ENCODE measurements around the gene MTA1.

The MTA1 gene

GRCh38 chr14:105456736-105457617 lies 37.4 kb downstream of the MTA1 start:
- no peak overlapping the region for H3K4me3 ChIP-seq (ENCODE audit: low read length)
- H3K36me3 ChIP-seq (ENCODE audit: control insufficient read depth, insufficient read depth, low read length) = no peaks in the 10 kb centered on the region
- H3K9ac ChIP-seq (ENCODE audit: low read length) = no peak overlapping the region
- no peaks in the 10 kb centered on the region for H3K4me1 ChIP-seq (ENCODE audit: control insufficient read depth, insufficient read depth, low read length)
- H3K9me3 ChIP-seq (ENCODE audit: control insufficient read depth, low read length) = no peaks in the 10 kb centered on the region
- H3K27me3 ChIP-seq (ENCODE audit: control insufficient read depth, insufficient read depth, low read length) = no peaks in the 10 kb centered on the region

GRCh38 chr14:105458010-105458409 lies 38.4 kb downstream of the MTA1 start:
- Histone ChIP-seq H3K27me3 (ENCODE audit: control insufficient read depth, insufficient read depth, low read length) (no peaks in the 10 kb centered on the region), H3K9ac (ENCODE audit: low read length) (no peak overlapping the region), H3K4me3 (ENCODE audit: low read length) (no peak overlapping the region), H3K36me3 (ENCODE audit: control insufficient read depth, insufficient read depth, low read length) (no peaks in the 10 kb centered on the region), H3K9me3 (ENCODE audit: control insufficient read depth, low read length) (no peaks in the 10 kb centered on the region), H3K4me1 (ENCODE audit: control insufficient read depth, insufficient read depth, low read length) (no peaks in the 10 kb centered on the region)

DNA sequence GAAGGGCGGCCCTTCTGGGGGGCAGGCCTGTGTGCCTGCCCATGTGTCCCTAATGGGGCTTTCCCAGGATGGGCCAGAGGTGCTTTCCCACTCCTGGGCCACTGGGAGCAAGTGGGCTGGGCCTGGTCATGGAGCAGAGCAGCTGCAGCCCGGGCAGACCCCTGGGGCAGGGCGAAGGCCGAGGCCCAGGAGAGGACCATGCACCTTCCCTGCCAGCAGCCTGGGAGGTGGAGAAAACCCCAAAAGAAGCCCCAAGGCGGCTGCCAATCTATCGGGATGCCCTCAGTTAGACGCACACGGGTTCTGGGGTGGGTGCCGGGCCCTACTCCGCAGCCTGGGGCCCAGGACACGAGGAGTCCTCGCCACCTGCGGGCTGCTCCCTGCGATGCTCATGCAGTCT lies 38.9 kb downstream of the MTA1 start:
- Histone ChIP-seq H3K9ac (ENCODE audit: low read length) (no peak overlapping the region), H3K4me1 (ENCODE audit: control insufficient read depth, insufficient read depth, low read length) (no peaks in the 10 kb centered on the region), H3K9me3 (ENCODE audit: control insufficient read depth, low read length) (no peaks in the 10 kb centered on the region), H3K27me3 (ENCODE audit: control insufficient read depth, insufficient read depth, low read length) (no peaks in the 10 kb centered on the region), H3K4me3 (ENCODE audit: low read length) (no peak overlapping the region), H3K36me3 (ENCODE audit: control insufficient read depth, insufficient read depth, low read length) (no peaks in the 10 kb centered on the region)

- H3K9me3 ChIP-seq (ENCODE audit: control insufficient read depth, low read length) = no peaks in the 10 kb centered on the region
- H3K27me3 ChIP-seq (ENCODE audit: control insufficient read depth, insufficient read depth, low read length) = no peaks in the 10 kb centered on the region
- H3K4me1 ChIP-seq (ENCODE audit: control insufficient read depth, insufficient read depth, low read length) = no peaks in the 10 kb centered on the region
- no peak overlapping the region for H3K4me3 ChIP-seq (ENCODE audit: low read length)
- no peaks in the 10 kb centered on the region for H3K36me3 ChIP-seq (ENCODE audit: control insufficient read depth, insufficient read depth, low read length)
- no peak overlapping the region for H3K9ac ChIP-seq (ENCODE audit: low read length)
These were observed 40.5 kb downstream of the MTA1 start for GRCh38 chr14:105460116-105460515.

GRCh38 chr14:105460616-105461015 lies 41.0 kb downstream of the MTA1 start:
- no peaks in the 10 kb centered on the region for H3K4me1 ChIP-seq (ENCODE audit: control insufficient read depth, insufficient read depth, low read length)
- no peaks in the 10 kb centered on the region for H3K9me3 ChIP-seq (ENCODE audit: control insufficient read depth, low read length)
- H3K4me3 ChIP-seq (ENCODE audit: low read length) = no peak overlapping the region
- H3K27me3 ChIP-seq (ENCODE audit: control insufficient read depth, insufficient read depth, low read length) = no peaks in the 10 kb centered on the region
- H3K36me3 ChIP-seq (ENCODE audit: control insufficient read depth, insufficient read depth, low read length) = no peaks in the 10 kb centered on the region
- no peak overlapping the region for H3K9ac ChIP-seq (ENCODE audit: low read length)

DNA sequence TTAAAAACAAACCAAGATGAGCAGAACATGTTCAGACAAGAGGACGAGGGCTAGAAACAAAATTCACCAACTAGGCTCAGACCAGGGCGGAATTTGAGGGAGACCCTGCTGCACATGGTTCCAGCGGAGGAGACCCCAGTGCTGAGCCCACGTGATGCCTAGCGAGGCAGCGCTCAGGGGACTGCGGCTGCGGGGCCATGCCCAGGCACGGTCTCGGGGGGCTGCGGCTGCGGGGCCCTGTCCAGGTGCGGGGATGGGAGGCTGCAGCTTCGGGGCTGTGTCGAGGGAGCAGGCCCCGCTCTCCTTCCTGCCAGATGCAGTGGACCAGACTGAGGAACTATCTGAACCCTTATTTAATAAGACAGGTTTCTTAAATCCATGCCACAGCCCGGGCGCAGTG lies 42.3 kb downstream of the MTA1 start:
- H3K9me3 ChIP-seq (ENCODE audit: control insufficient read depth, low read length) = no peaks in the 10 kb centered on the region
- no peak overlapping the region for H3K4me3 ChIP-seq (ENCODE audit: low read length)
- no peaks in the 10 kb centered on the region for H3K27me3 ChIP-seq (ENCODE audit: control insufficient read depth, insufficient read depth, low read length)
- H3K36me3 ChIP-seq (ENCODE audit: control insufficient read depth, insufficient read depth, low read length) = no peaks in the 10 kb centered on the region
- H3K4me1 ChIP-seq (ENCODE audit: control insufficient read depth, insufficient read depth, low read length) = no peaks in the 10 kb centered on the region
- H3K9ac ChIP-seq (ENCODE audit: low read length) = no peak overlapping the region

GRCh38 chr14:105464501-105464900 lies 44.9 kb downstream of the MTA1 start:
- no peaks in the 10 kb centered on the region for H3K36me3 ChIP-seq (ENCODE audit: control insufficient read depth, insufficient read depth, low read length)
- H3K27me3 ChIP-seq (ENCODE audit: control insufficient read depth, insufficient read depth, low read length) = no peaks in the 10 kb centered on the region
- H3K9me3 ChIP-seq (ENCODE audit: control insufficient read depth, low read length) = no peaks in the 10 kb centered on the region
- no peak overlapping the region for H3K4me3 ChIP-seq (ENCODE audit: low read length)
- no peak overlapping the region for H3K9ac ChIP-seq (ENCODE audit: low read length)
- peaks cover 10% of the 10 kb centered on the region for H3K4me1 ChIP-seq (ENCODE audit: control insufficient read depth, insufficient read depth, low read length)

GRCh38 chr14:105465209-105466031 lies 45.8 kb downstream of the MTA1 start:
- Histone ChIP-seq H3K4me3 (ENCODE audit: low read length) (no peak overlapping the region), H3K36me3 (ENCODE audit: control insufficient read depth, insufficient read depth, low read length) (no peaks in the 10 kb centered on the region)

DNA sequence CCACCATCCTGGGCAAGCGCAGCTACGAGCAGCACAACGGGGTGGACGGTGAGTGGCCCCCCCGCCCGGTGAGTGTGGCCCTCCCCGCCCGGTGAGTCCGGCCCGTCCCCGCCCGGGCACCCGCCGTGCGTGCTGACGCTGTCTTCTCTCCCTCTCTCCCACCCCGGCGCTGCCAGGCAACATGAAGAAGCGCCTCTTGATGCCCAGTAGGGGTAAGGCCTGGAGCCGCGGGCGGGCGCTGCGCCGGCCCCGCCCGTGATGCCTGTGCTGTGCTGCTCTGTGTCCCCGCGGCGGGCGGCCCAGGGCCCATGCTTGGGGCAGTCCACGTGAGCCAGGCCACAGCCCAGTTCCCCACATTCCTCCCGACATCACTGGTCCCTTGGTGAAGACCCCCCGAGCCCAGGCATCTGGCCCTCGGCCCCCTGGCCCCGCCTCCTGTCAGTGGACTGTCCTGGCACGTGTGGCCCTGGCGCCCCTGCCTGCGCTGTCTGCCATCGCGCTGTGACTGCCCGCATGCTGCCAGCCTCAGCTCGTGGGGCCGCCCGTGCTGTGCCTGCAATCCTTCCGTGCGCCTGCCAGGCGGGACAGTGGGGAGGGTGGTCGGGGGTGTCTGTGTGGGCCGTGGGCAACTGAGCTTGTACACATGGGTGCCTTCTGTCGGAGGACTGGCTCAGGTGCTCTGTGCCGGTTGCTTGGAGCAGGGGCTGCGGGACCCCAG lies 47.1 kb downstream of the MTA1 start:
- H3K36me3 ChIP-seq (ENCODE audit: control insufficient read depth, insufficient read depth, low read length) = no peaks in the 10 kb centered on the region
- no peaks in the 10 kb centered on the region for H3K27me3 ChIP-seq (ENCODE audit: control insufficient read depth, insufficient read depth, low read length)
- H3K9me3 ChIP-seq (ENCODE audit: control insufficient read depth, low read length) = no peaks in the 10 kb centered on the region
- no peak overlapping the region for H3K4me3 ChIP-seq (ENCODE audit: low read length)
- H3K4me1 ChIP-seq (ENCODE audit: control insufficient read depth, insufficient read depth, low read length) = peaks cover 14% of the 10 kb centered on the region
- no peak overlapping the region for H3K9ac ChIP-seq (ENCODE audit: low read length)

More at GRCh38 chr14:105465209-105466031, 45.8 kb downstream of the MTA1 start:
- Histone ChIP-seq H3K27me3 (ENCODE audit: control insufficient read depth, insufficient read depth, low read length) (no peaks in the 10 kb centered on the region), H3K9ac (ENCODE audit: low read length) (no peak overlapping the region), H3K9me3 (ENCODE audit: control insufficient read depth, low read length) (no peaks in the 10 kb centered on the region), H3K4me1 (ENCODE audit: control insufficient read depth, insufficient read depth, low read length) (peaks cover 13% of the 10 kb centered on the region)

DNA sequence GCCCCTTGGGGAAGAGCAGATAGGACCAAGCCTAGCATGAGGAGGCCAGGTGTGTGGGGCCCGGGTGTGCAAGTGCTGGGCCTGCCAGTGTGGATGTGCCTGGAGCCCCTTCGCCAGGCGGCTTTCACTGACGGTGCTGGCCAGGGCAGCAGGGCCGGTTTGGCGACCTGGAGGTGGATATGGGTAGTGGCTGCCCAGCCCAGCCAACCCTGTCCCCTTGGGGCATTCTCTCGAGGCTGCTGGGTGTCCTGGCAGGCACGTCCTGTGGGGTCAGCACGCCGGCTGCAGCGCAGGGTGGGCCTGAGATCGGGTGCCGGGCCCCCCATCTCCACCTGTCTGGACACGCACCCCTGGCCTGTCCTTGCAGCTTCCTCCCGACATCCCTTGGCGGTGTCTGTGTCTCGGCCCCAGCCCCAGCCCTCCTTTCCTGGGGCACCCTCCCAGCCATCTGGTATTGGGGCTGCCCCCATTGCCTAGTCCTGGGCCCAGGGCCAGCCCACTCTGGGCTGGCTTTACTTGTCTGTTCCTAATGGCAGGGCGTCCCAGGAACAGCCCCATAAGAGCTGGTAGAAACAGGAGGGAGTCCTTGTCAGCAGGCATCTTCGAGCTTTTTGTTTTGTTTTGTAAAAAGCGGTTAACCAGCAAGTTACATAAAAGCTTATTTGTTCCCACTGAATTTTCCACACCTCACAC lies 47.8 kb downstream of the MTA1 start:
- no peaks in the 10 kb centered on the region for H3K27me3 ChIP-seq (ENCODE audit: control insufficient read depth, insufficient read depth, low read length)
- H3K9ac ChIP-seq (ENCODE audit: low read length) = no peak overlapping the region
- H3K36me3 ChIP-seq (ENCODE audit: control insufficient read depth, insufficient read depth, low read length) = no peaks in the 10 kb centered on the region
- H3K4me3 ChIP-seq (ENCODE audit: low read length) = no peak overlapping the region
- H3K4me1 ChIP-seq (ENCODE audit: control insufficient read depth, insufficient read depth, low read length) = peaks cover 21% of the 10 kb centered on the region
- no peaks in the 10 kb centered on the region for H3K9me3 ChIP-seq (ENCODE audit: control insufficient read depth, low read length)

DNA sequence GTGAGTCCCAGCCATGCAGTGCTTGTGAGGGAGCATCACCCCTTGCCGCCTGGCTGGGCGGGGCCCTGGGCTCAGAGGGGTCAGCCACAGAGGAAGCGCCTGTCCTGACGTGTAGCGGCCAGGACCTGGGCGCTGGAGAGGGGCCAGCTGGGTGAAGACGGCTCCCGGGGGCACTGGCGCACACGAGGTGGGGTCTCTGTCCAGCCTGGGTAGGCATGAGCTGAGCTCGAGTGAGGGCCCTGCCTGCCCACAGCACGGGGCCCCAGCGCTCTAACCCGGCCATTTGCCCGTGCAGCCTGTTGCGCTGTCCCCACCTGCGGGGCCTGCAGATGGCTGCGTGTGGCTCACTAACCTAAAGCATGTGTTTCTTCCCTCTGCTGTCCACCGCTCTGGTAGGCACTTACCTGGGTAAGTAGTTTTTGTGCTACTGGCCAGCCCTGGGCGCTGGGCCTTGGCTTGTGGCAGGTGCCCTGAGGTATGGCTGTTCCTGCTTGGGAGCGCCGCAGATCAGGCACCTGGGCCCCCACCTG lies 48.4 kb downstream of the MTA1 start:
- Histone ChIP-seq H3K9ac (ENCODE audit: low read length) (no peak overlapping the region), H3K27me3 (ENCODE audit: control insufficient read depth, insufficient read depth, low read length) (no peaks in the 10 kb centered on the region), H3K9me3 (ENCODE audit: control insufficient read depth, low read length) (no peaks in the 10 kb centered on the region), H3K4me1 (ENCODE audit: control insufficient read depth, insufficient read depth, low read length) (peaks cover 27% of the 10 kb centered on the region), H3K36me3 (ENCODE audit: control insufficient read depth, insufficient read depth, low read length) (no peaks in the 10 kb centered on the region), H3K4me3 (ENCODE audit: low read length) (no peak overlapping the region)
